NCI-H526 (cell line): ENCODE measurements around the gene HLA-C.
"Not testable (repeated sequence)": the region's sequence is repeated elsewhere in the genome, so short reads cannot be mapped to it uniquely, and the experiment has no call there.

Experiments used
- DNase-seq, 2 experiments: peaks; one replicate each; lab custom pipeline; 2025; lab: John Stamatoyannopoulos, UW

HLA-C gene

GRCh38 chr6:31270788-31271640 lies 878 bp downstream of the HLA-C start:
- peak in 1 of 2 experiments; percentile 75 for DNase-seq

GRCh38 chr6:31268836-31269235 lies 3.1 kb downstream of the HLA-C start:
- no peak for DNase-seq

- DNase-seq: peak; percentile 77 to 80
These were observed 3.5 kb downstream of the HLA-C start for GRCh38 chr6:31268369-31268765.

GRCh38 chr6:31267651-31268368 lies 4.1 kb downstream of the HLA-C start:
- DNase-seq: peak; percentile 93 to 96

- no peak for DNase-seq
These were observed 5.1 kb downstream of the HLA-C start for GRCh38 chr6:31266567-31267360.

GRCh38 chr6:31265926-31266325 lies 6.0 kb downstream of the HLA-C start:
- no peak for DNase-seq

GRCh38 chr6:31263346-31263933 lies 8.5 kb downstream of the HLA-C start:
- DNase-seq: not testable (repeated sequence)

- not testable (repeated sequence) for DNase-seq
These were observed 11.9 kb downstream of the HLA-C start for GRCh38 chr6:31259995-31260394.

- DNase-seq: no peak
These were observed 19.3 kb downstream of the HLA-C start for GRCh38 chr6:31252625-31253024.

GRCh38 chr6:31251261-31251660 lies 20.6 kb downstream of the HLA-C start:
- DNase-seq: no peak

- DNase-seq: no peak
These were observed 22.7 kb downstream of the HLA-C start for GRCh38 chr6:31249184-31249583.

- DNase-seq: no peak
These were observed 24.1 kb downstream of the HLA-C start for GRCh38 chr6:31247813-31248212.

- no peak for DNase-seq
These were observed 25.8 kb downstream of the HLA-C start for GRCh38 chr6:31246051-31246521.

- no peak for DNase-seq
These were observed 28.4 kb downstream of the HLA-C start for GRCh38 chr6:31243508-31243907.

- no peak for DNase-seq
These were observed 32.0 kb downstream of the HLA-C start for GRCh38 chr6:31239854-31240253.

GRCh38 chr6:31234101-31234500 lies 37.8 kb downstream of the HLA-C start:
- DNase-seq: not testable (repeated sequence)

- peak in 1 of 2 experiments; percentile 10 for DNase-seq
These were observed 43.4 kb downstream of the HLA-C start for GRCh38 chr6:31228476-31228875.

- no peak for DNase-seq
These were observed 44.7 kb downstream of the HLA-C start for GRCh38 chr6:31227143-31227542.

- DNase-seq: no peak
These were observed 46.2 kb downstream of the HLA-C start for GRCh38 chr6:31225735-31226134.

GRCh38 chr6:31222496-31222895 lies 49.4 kb downstream of the HLA-C start:
- DNase-seq: no peak
